Activated naive CD4-positive, alpha-beta T cell treated with anti-CD3 and anti-CD28 coated beads, Interleukin-2, amount 50 U/mL, for 24 hours (primary cell): Measurements from ENCODE around the gene SERPINB5.

Experiments used
- H3K27ac Mint-ChIP-seq: one replicate; pipeline ENCODE4 v1.8.0; 2021; ENCODE audit warnings: mild to moderate bottlenecking, mixed read lengths
- H3K27me3 Mint-ChIP-seq: one replicate; pipeline ENCODE4 v1.8.0; 2021; ENCODE audit warnings: mixed read lengths
- H3K36me3 Mint-ChIP-seq: one replicate; pipeline ENCODE4 v1.8.0; 2021; ENCODE audit warnings: mixed read lengths
- H3K4me1 Mint-ChIP-seq: one replicate; pipeline ENCODE4 v1.8.0; 2021; ENCODE audit warnings: mixed read lengths
- H3K4me3 Mint-ChIP-seq: one replicate; pipeline ENCODE4 v1.8.0; 2021; ENCODE audit warnings: mild to moderate bottlenecking, mixed read lengths
- H3K9me3 Mint-ChIP-seq: one replicate; pipeline ENCODE4 v1.8.0; 2021; ENCODE audit warnings: mixed read lengths

The SERPINB5 gene

GRCh38 chr18:63492851-63493250 is 16.1 kb downstream of the SERPINB5 start:
- Mint-ChIP-seq H3K36me3 (no peaks in the 10 kb centered on the region), H3K4me1 (no peaks in the 10 kb centered on the region), H3K9me3 (no peaks in the 10 kb centered on the region), H3K4me3 (no peak overlapping the region), H3K27ac (no peak overlapping the region), H3K27me3 (peaks cover 1% of the 10 kb centered on the region)

GRCh38 chr18:63495675-63496074 is 18.9 kb downstream of the SERPINB5 start:
- H3K36me3 Mint-ChIP-seq = no peaks in the 10 kb centered on the region
- no peaks in the 10 kb centered on the region for H3K4me1 Mint-ChIP-seq
- no peak overlapping the region for H3K27ac Mint-ChIP-seq
- no peaks in the 10 kb centered on the region for H3K9me3 Mint-ChIP-seq
- H3K4me3 Mint-ChIP-seq = no peak overlapping the region
- peaks cover 1% of the 10 kb centered on the region for H3K27me3 Mint-ChIP-seq

GRCh38 chr18:63505566-63506335 is 29.0 kb downstream of the SERPINB5 start:
- no peaks in the 10 kb centered on the region for H3K4me1 Mint-ChIP-seq

GRCh38 chr18:63506336-63506646 is 29.5 kb downstream of the SERPINB5 start:
- no peak overlapping the region for H3K4me3 Mint-ChIP-seq
- peaks cover 28% of the 10 kb centered on the region for H3K27me3 Mint-ChIP-seq
- no peaks in the 10 kb centered on the region for H3K36me3 Mint-ChIP-seq
- no peaks in the 10 kb centered on the region for H3K4me1 Mint-ChIP-seq
- no peak overlapping the region for H3K27ac Mint-ChIP-seq
- H3K9me3 Mint-ChIP-seq = no peaks in the 10 kb centered on the region

More at GRCh38 chr18:63505566-63506335, 29.0 kb downstream of the SERPINB5 start:
- no peaks in the 10 kb centered on the region for H3K9me3 Mint-ChIP-seq
- H3K4me3 Mint-ChIP-seq = no peak overlapping the region
- peaks cover 27% of the 10 kb centered on the region for H3K27me3 Mint-ChIP-seq
- no peaks in the 10 kb centered on the region for H3K36me3 Mint-ChIP-seq
- H3K27ac Mint-ChIP-seq = no peak overlapping the region

- peaks cover 28% of the 10 kb centered on the region for H3K27me3 Mint-ChIP-seq
- H3K4me1 Mint-ChIP-seq = no peaks in the 10 kb centered on the region
- H3K9me3 Mint-ChIP-seq = no peaks in the 10 kb centered on the region
Observed at GRCh38 chr18:63508596-63508995, 31.8 kb downstream of the SERPINB5 start.

GRCh38 chr18:63511285-63511684 is 34.5 kb downstream of the SERPINB5 start:
- no peak overlapping the region for H3K4me3 Mint-ChIP-seq
- H3K36me3 Mint-ChIP-seq = no peaks in the 10 kb centered on the region
- peaks cover 21% of the 10 kb centered on the region for H3K27me3 Mint-ChIP-seq
- no peaks in the 10 kb centered on the region for H3K9me3 Mint-ChIP-seq
- H3K4me1 Mint-ChIP-seq = no peaks in the 10 kb centered on the region
- H3K27ac Mint-ChIP-seq = no peak overlapping the region

More at GRCh38 chr18:63508596-63508995, 31.8 kb downstream of the SERPINB5 start:
- Mint-ChIP-seq H3K4me3 (no peak overlapping the region), H3K36me3 (no peaks in the 10 kb centered on the region), H3K27ac (no peak overlapping the region)

GRCh38 chr18:63514326-63514725 is 37.6 kb downstream of the SERPINB5 start:
- no peak overlapping the region for H3K27ac Mint-ChIP-seq
- H3K9me3 Mint-ChIP-seq = no peaks in the 10 kb centered on the region
- no peaks in the 10 kb centered on the region for H3K36me3 Mint-ChIP-seq
- no peak overlapping the region for H3K4me3 Mint-ChIP-seq
- H3K4me1 Mint-ChIP-seq = no peaks in the 10 kb centered on the region
- peaks cover 12% of the 10 kb centered on the region for H3K27me3 Mint-ChIP-seq

GRCh38 chr18:63514888-63515678 is 38.3 kb downstream of the SERPINB5 start:
- Mint-ChIP-seq H3K4me3 (no peak overlapping the region), H3K27ac (no peak overlapping the region), H3K27me3 (peaks cover 10% of the 10 kb centered on the region)

GRCh38 chr18:63515801-63516200 is 39.0 kb downstream of the SERPINB5 start:
- H3K36me3 Mint-ChIP-seq = no peaks in the 10 kb centered on the region
- no peaks in the 10 kb centered on the region for H3K4me1 Mint-ChIP-seq
- no peak overlapping the region for H3K27ac Mint-ChIP-seq
- H3K4me3 Mint-ChIP-seq = no peak overlapping the region
- H3K9me3 Mint-ChIP-seq = no peaks in the 10 kb centered on the region
- peaks cover 7% of the 10 kb centered on the region for H3K27me3 Mint-ChIP-seq

More at GRCh38 chr18:63514888-63515678, 38.3 kb downstream of the SERPINB5 start:
- H3K9me3 Mint-ChIP-seq = no peaks in the 10 kb centered on the region
- no peaks in the 10 kb centered on the region for H3K36me3 Mint-ChIP-seq
- H3K4me1 Mint-ChIP-seq = no peaks in the 10 kb centered on the region

- Mint-ChIP-seq H3K4me3 (no peak overlapping the region), H3K36me3 (no peaks in the 10 kb centered on the region), H3K4me1 (no peaks in the 10 kb centered on the region), H3K9me3 (no peaks in the 10 kb centered on the region), H3K27ac (no peak overlapping the region), H3K27me3 (peaks cover 5% of the 10 kb centered on the region)
Observed at GRCh38 chr18:63518178-63519012, 41.6 kb downstream of the SERPINB5 start.

- no peak overlapping the region for H3K27ac Mint-ChIP-seq
- no peak overlapping the region for H3K4me3 Mint-ChIP-seq
- H3K9me3 Mint-ChIP-seq = no peaks in the 10 kb centered on the region
- no peaks in the 10 kb centered on the region for H3K4me1 Mint-ChIP-seq
- H3K27me3 Mint-ChIP-seq = peaks cover 1% of the 10 kb centered on the region
- no peaks in the 10 kb centered on the region for H3K36me3 Mint-ChIP-seq
Observed at GRCh38 chr18:63520053-63520685, 43.4 kb downstream of the SERPINB5 start.

- no peak overlapping the region for H3K27ac Mint-ChIP-seq
- H3K4me1 Mint-ChIP-seq = no peaks in the 10 kb centered on the region
- no peak overlapping the region for H3K4me3 Mint-ChIP-seq
- peaks cover 2% of the 10 kb centered on the region for H3K27me3 Mint-ChIP-seq
- H3K36me3 Mint-ChIP-seq = no peaks in the 10 kb centered on the region
- no peaks in the 10 kb centered on the region for H3K9me3 Mint-ChIP-seq
Observed at GRCh38 chr18:63523660-63524059, 46.9 kb downstream of the SERPINB5 start.

- Mint-ChIP-seq H3K9me3 (no peaks in the 10 kb centered on the region), H3K27ac (no peak overlapping the region), H3K4me3 (no peak overlapping the region), H3K4me1 (no peaks in the 10 kb centered on the region), H3K27me3 (peaks cover 2% of the 10 kb centered on the region), H3K36me3 (no peaks in the 10 kb centered on the region)
Observed at GRCh38 chr18:63527251-63527650, 50.5 kb downstream of the SERPINB5 start.

GRCh38 chr18:63528863-63529492 is 52.2 kb downstream of the SERPINB5 start:
- Mint-ChIP-seq H3K27ac (no peak overlapping the region), H3K4me3 (no peak overlapping the region), H3K4me1 (no peaks in the 10 kb centered on the region), H3K27me3 (peaks cover 5% of the 10 kb centered on the region), H3K36me3 (no peaks in the 10 kb centered on the region), H3K9me3 (no peaks in the 10 kb centered on the region)

GRCh38 chr18:63532471-63532870 is 55.7 kb downstream of the SERPINB5 start:
- Mint-ChIP-seq H3K4me3 (no peak overlapping the region), H3K27me3 (peaks cover 10% of the 10 kb centered on the region), H3K9me3 (no peaks in the 10 kb centered on the region), H3K36me3 (no peaks in the 10 kb centered on the region), H3K27ac (no peak overlapping the region), H3K4me1 (no peaks in the 10 kb centered on the region)
